Measurements from ENCODE around the gene FAM13A. TPM values are rescaled to one million over a fixed set of nuclear protein-coding genes. Genes with fewer than 3 reads are reported as not detected.

FAM13A gene
- polyA plus RNA-seq, 1 of the 3 experiments (the other 2 are of a cell fraction): 0.67 TPM

GRCh38 chr4:88865046-88865445, 191.9 kb downstream of the FAM13A start:
- Histone ChIP-seq H3K9me2 (no peaks in the 10 kb centered on the region), H4K20me1 (ENCODE audit: insufficient read depth) (no peaks in the 10 kb centered on the region), H3F3A (replicated peaks; ENCODE audit: insufficient read depth) (no peaks in the 10 kb centered on the region), H3K4me1 (ENCODE audit: control insufficient read depth in 1 of 2, insufficient read depth in 2 of 2, low read depth in 1 of 2, low read length in 1 of 2) (no peaks in the 10 kb centered on the region), H3K4me2 (no peak overlapping the region), H3K9ac (no peak overlapping the region), H3K36me3 (replicated peaks in 1 of 2; ENCODE audit: control insufficient read depth in 1 of 2, insufficient read depth in 2 of 2, low read length in 1 of 2) (no peaks in the 10 kb centered on the region), H3K9me3 (no peaks in the 10 kb centered on the region), H3K79me2 (ENCODE audit: insufficient read depth) (no peaks in the 10 kb centered on the region), H2AFZ (ENCODE audit: low read depth) (no peak overlapping the region), H3K27me3 (ENCODE audit: insufficient read depth) (no peaks in the 10 kb centered on the region), H3K27ac (ENCODE audit: low read depth in 2 of 2, low read length in 1 of 2) (no peak overlapping the region), H3K4me3 (ENCODE audit: low read depth in 2 of 2, low read length in 1 of 2) (no peak overlapping the region)
- WGBS (ENCODE audit: low lambda C conversion rate): 95% methylated on average over 1 of the region's 1 CpG
- CTCF ChIA-PET: no interaction called here
- DNase-seq: no peak
- no peak for TF ChIP-seq POLR2AphosphoS5 (IDR thresholded peaks at IDR 0.05; ENCODE audit: low read depth, low read length)
- no peak for TF ChIP-seq TEAD4 (IDR thresholded peaks at IDR 0.05; ENCODE audit: borderline replicate concordance, insufficient read depth)
- TF ChIP-seq FOXJ3 (CRISPR knock-in tag; IDR thresholded peaks at IDR 0.05): no peak
- no peak for TF ChIP-seq MEF2A (IDR thresholded peaks at IDR 0.05; ENCODE audit: borderline replicate concordance, low read depth)
- TF ChIP-seq RAD21 (IDR thresholded peaks at IDR 0.05; ENCODE audit: low read length): no peak
- no peak for TF ChIP-seq SIN3A (IDR thresholded peaks at IDR 0.05; ENCODE audit: borderline replicate concordance, low read depth, low read length)
- TF ChIP-seq CHD2 (IDR thresholded peaks at IDR 0.05; ENCODE audit: low read length, partially characterized antibody): no peak
- TF ChIP-seq CTCF (IDR thresholded peaks at IDR 0.05): no peak
- TF ChIP-seq RXRA (IDR thresholded peaks at IDR 0.05; ENCODE audit: borderline replicate concordance, low read depth): no peak
- TF ChIP-seq JUND (IDR thresholded peaks at IDR 0.05): no peak
- no peak for TF ChIP-seq FOXM1 (IDR thresholded peaks at IDR 0.05; ENCODE audit: low read depth)
- no peak for TF ChIP-seq TCF12 (IDR thresholded peaks at IDR 0.05)
- TF ChIP-seq FOSL2 (IDR thresholded peaks at IDR 0.05; ENCODE audit: borderline replicate concordance, low read depth): no peak
- no peak for TF ChIP-seq GABPA (IDR thresholded peaks at IDR 0.05; ENCODE audit: low read depth)
- TF ChIP-seq USF1 (IDR thresholded peaks at IDR 0.05; ENCODE audit: borderline replicate concordance, low read depth): no peak
- TF ChIP-seq IRF3 (IDR thresholded peaks at IDR 0.05; ENCODE audit: low read depth, low read length): no peak
- no peak for TF ChIP-seq ZBTB33 (IDR thresholded peaks at IDR 0.05; ENCODE audit: borderline replicate concordance, low read depth)
- TF ChIP-seq MXI1 (IDR thresholded peaks at IDR 0.05; ENCODE audit: low read depth, low read length): no peak
- no peak for TF ChIP-seq TAF1 (IDR thresholded peaks at IDR 0.05; ENCODE audit: borderline replicate concordance, low read depth, low read length)
- no peak for TF ChIP-seq SMC3 (IDR thresholded peaks at IDR 0.05; ENCODE audit: low read depth, low read length)
- POLR2A ChIA-PET: no interaction called here
